ENCODE results near the gene BEND4. TPM values are rescaled to one million over a fixed set of nuclear protein-coding genes. Genes with fewer than 3 reads are reported as not detected.
"Not testable (repeated sequence)": the region's sequence is repeated elsewhere in the genome, so short reads cannot be mapped to it uniquely, and the experiment has no call there.

The BEND4 gene
- 15.9 TPM for polyA plus RNA-seq (2013, experiment 1 of 2)
- 13.2 TPM for polyA plus RNA-seq (2013, experiment 2 of 2)

- peak within 1 kb of the TSS; percentile 40 for H3K27ac ChIP-seq (ENCODE audit: low read depth, low read length)
- H3K9ac ChIP-seq (ENCODE audit: low read depth, low read length) = peak within 1 kb of the TSS; percentile 65
- peak within 1 kb of the TSS; percentile 65 for H3K4me3 ChIP-seq (ENCODE audit: low read length)
- no peaks in the 10 kb centered on the region for H3K36me3 ChIP-seq (ENCODE audit: insufficient read depth, low read length)
- peaks cover 12% of the 10 kb centered on the region; the same call in 1 of the 2 replicates for H3K4me1 ChIP-seq (ENCODE audit: insufficient read depth, low read length)
- H3K9me3 ChIP-seq (ENCODE audit: insufficient read depth, low read depth, low read length) = no peaks in the 10 kb centered on the region
- peaks cover 48% of the 10 kb centered on the region for H3K27me3 ChIP-seq (ENCODE audit: insufficient read depth, low read length)
- WGBS = 12% methylated on average over 48 of the region's 49 CpGs
Observed at GRCh38 chr4:42152507-42153504, at the start of gene BEND4. TSS of gene BEND4 (minus strand) at chr4:42152655. CDS start at chr4:42152143, 512 bp downstream.

- 90% methylated on average over 5 of the region's 5 CpGs for WGBS
- Histone ChIP-seq H3K9me3 (ENCODE audit: insufficient read depth, low read depth, low read length) (no peaks in the 10 kb centered on the region), H3K4me1 (ENCODE audit: insufficient read depth, low read length) (no peaks in the 10 kb centered on the region), H3K27ac (ENCODE audit: low read depth, low read length) (no peak overlapping the region), H3K4me3 (ENCODE audit: low read length) (no peak overlapping the region), H3K27me3 (ENCODE audit: insufficient read depth, low read length) (no peaks in the 10 kb centered on the region), H3K36me3 (ENCODE audit: insufficient read depth, low read length) (no peaks in the 10 kb centered on the region), H3K9ac (ENCODE audit: low read depth, low read length) (no peak overlapping the region)
Observed at GRCh38 chr4:42197341-42197740, 44.9 kb upstream of the BEND4 start.

GRCh38 chr4:42172921-42173320 lies 20.5 kb upstream of the BEND4 start:
- Histone ChIP-seq H3K9ac (ENCODE audit: low read depth, low read length) (no peak overlapping the region), H3K4me3 (ENCODE audit: low read length) (no peak overlapping the region), H3K27me3 (ENCODE audit: insufficient read depth, low read length) (no peaks in the 10 kb centered on the region), H3K9me3 (ENCODE audit: insufficient read depth, low read depth, low read length) (peaks cover 4% of the 10 kb centered on the region; the same call in 1 of the 2 replicates), H3K4me1 (ENCODE audit: insufficient read depth, low read length) (peaks cover 7% of the 10 kb centered on the region; the same call in 1 of the 2 replicates), H3K36me3 (ENCODE audit: insufficient read depth, low read length) (no peaks in the 10 kb centered on the region), H3K27ac (ENCODE audit: low read depth, low read length) (no peak overlapping the region)
- WGBS = 78% methylated on average over 2 of the region's 2 CpGs

GRCh38 chr4:42172128-42172790 lies 19.8 kb upstream of the BEND4 start:
- Histone ChIP-seq H3K27ac (ENCODE audit: low read depth, low read length) (no peak overlapping the region), H3K4me3 (ENCODE audit: low read length) (no peak overlapping the region), H3K27me3 (ENCODE audit: insufficient read depth, low read length) (no peaks in the 10 kb centered on the region), H3K4me1 (ENCODE audit: insufficient read depth, low read length) (peaks cover 10% of the 10 kb centered on the region; the same call in 1 of the 2 replicates), H3K36me3 (ENCODE audit: insufficient read depth, low read length) (no peaks in the 10 kb centered on the region), H3K9me3 (ENCODE audit: insufficient read depth, low read depth, low read length) (peaks cover 4% of the 10 kb centered on the region; the same call in 1 of the 2 replicates), H3K9ac (ENCODE audit: low read depth, low read length) (no peak overlapping the region)
- WGBS = 74% methylated on average over 5 of the region's 5 CpGs

GRCh38 chr4:42167709-42168108 lies 15.3 kb upstream of the BEND4 start:
- Histone ChIP-seq H3K27me3 (ENCODE audit: insufficient read depth, low read length) (no peaks in the 10 kb centered on the region), H3K4me3 (ENCODE audit: low read length) (no peak overlapping the region), H3K4me1 (ENCODE audit: insufficient read depth, low read length) (0 out of 2 replicates have a peak, but pooled peaks cover 3% of the 10 kb centered on the region), H3K36me3 (ENCODE audit: insufficient read depth, low read length) (no peaks in the 10 kb centered on the region), H3K27ac (ENCODE audit: low read depth, low read length) (no peak overlapping the region), H3K9ac (ENCODE audit: low read depth, low read length) (no peak overlapping the region), H3K9me3 (ENCODE audit: insufficient read depth, low read depth, low read length) (peaks cover 4% of the 10 kb centered on the region; the same call in 1 of the 2 replicates)
- WGBS = 85% methylated on average over 5 of the region's 5 CpGs

- not testable (repeated sequence) for H3K27ac ChIP-seq (ENCODE audit: low read depth, low read length); H3K36me3 ChIP-seq (ENCODE audit: insufficient read depth, low read length); H3K27me3 ChIP-seq (ENCODE audit: insufficient read depth, low read length); H3K9ac ChIP-seq (ENCODE audit: low read depth, low read length); H3K4me3 ChIP-seq (ENCODE audit: low read length); H3K4me1 ChIP-seq (ENCODE audit: insufficient read depth, low read length); H3K9me3 ChIP-seq (ENCODE audit: insufficient read depth, low read depth, low read length)
- 71% methylated on average over 6 of the region's 6 CpGs for WGBS
Observed at GRCh38 chr4:42166186-42166585, 13.7 kb upstream of the BEND4 start.

- 93% methylated on average over 8 of the region's 8 CpGs for WGBS
- H3K27me3 ChIP-seq (ENCODE audit: insufficient read depth, low read length) = peaks cover under 1% of the 10 kb centered on the region; the same call in 1 of the 2 replicates
Observed at GRCh38 chr4:42159271-42160001, 7.0 kb upstream of the BEND4 start.

GRCh38 chr4:42151568-42152506 lies 618 bp downstream of the BEND4 start:
- no peaks in the 10 kb centered on the region for H3K36me3 ChIP-seq (ENCODE audit: insufficient read depth, low read length)
- H3K9ac ChIP-seq (ENCODE audit: low read depth, low read length) = peak overlapping the region; percentile 65
- no peaks in the 10 kb centered on the region for H3K9me3 ChIP-seq (ENCODE audit: insufficient read depth, low read depth, low read length)
- H3K4me3 ChIP-seq (ENCODE audit: low read length) = peak overlapping the region; percentile 65
- under 1% methylated on average over 122 of the region's 122 CpGs for WGBS
- peaks cover 48% of the 10 kb centered on the region for H3K27me3 ChIP-seq (ENCODE audit: insufficient read depth, low read length)
- H3K27ac ChIP-seq (ENCODE audit: low read depth, low read length) = peak overlapping the region; percentile 16
- H3K4me1 ChIP-seq (ENCODE audit: insufficient read depth, low read length) = peaks cover 12% of the 10 kb centered on the region; the same call in 1 of the 2 replicates

More at GRCh38 chr4:42159271-42160001, 7.0 kb upstream of the BEND4 start:
- no peaks in the 10 kb centered on the region for H3K36me3 ChIP-seq (ENCODE audit: insufficient read depth, low read length)
- H3K4me3 ChIP-seq (ENCODE audit: low read length) = no peak overlapping the region
- H3K4me1 ChIP-seq (ENCODE audit: insufficient read depth, low read length) = no peaks in the 10 kb centered on the region
- no peaks in the 10 kb centered on the region for H3K9me3 ChIP-seq (ENCODE audit: insufficient read depth, low read depth, low read length)
- H3K9ac ChIP-seq (ENCODE audit: low read depth, low read length) = no peak overlapping the region
- H3K27ac ChIP-seq (ENCODE audit: low read depth, low read length) = no peak overlapping the region

- Histone ChIP-seq H3K27ac (ENCODE audit: low read depth, low read length) (no peak overlapping the region), H3K27me3 (ENCODE audit: insufficient read depth, low read length) (peaks cover 48% of the 10 kb centered on the region), H3K4me1 (ENCODE audit: insufficient read depth, low read length) (peaks cover 12% of the 10 kb centered on the region; the same call in 1 of the 2 replicates), H3K4me3 (ENCODE audit: low read length) (peak overlapping the region; percentile 65), H3K9me3 (ENCODE audit: insufficient read depth, low read depth, low read length) (no peaks in the 10 kb centered on the region), H3K36me3 (ENCODE audit: insufficient read depth, low read length) (no peaks in the 10 kb centered on the region), H3K9ac (ENCODE audit: low read depth, low read length) (peak overlapping the region; percentile 23; the same call in 1 of the 2 replicates)
- WGBS = 6% methylated on average over 89 of the region's 89 CpGs
Observed at GRCh38 chr4:42150653-42151567, 1.5 kb downstream of the BEND4 start.

All from HUES64 (cell line).